ENCODE results near the gene ARID1B.

DNA sequence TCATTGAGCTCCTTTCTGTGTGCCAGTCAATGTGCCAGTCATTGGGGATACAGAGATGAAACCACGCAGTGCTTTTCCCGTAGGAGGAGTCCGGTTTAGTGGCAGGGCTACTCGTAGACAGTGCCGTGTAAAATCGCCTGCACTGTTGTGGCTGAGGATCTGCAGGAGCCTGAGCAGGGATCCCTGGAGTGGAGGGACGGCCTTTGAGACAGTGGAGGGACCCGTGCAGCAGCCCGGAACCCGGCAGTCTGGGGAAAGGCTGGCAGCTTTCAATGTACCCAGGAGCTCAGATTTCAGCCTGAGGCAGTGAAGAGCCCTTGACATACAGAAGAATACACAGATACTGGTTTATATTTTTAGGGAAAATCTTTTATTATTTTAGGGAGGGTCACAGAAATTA is 203.3 kb downstream of the ARID1B start:
- TF ChIP-seq, protein P1, sequence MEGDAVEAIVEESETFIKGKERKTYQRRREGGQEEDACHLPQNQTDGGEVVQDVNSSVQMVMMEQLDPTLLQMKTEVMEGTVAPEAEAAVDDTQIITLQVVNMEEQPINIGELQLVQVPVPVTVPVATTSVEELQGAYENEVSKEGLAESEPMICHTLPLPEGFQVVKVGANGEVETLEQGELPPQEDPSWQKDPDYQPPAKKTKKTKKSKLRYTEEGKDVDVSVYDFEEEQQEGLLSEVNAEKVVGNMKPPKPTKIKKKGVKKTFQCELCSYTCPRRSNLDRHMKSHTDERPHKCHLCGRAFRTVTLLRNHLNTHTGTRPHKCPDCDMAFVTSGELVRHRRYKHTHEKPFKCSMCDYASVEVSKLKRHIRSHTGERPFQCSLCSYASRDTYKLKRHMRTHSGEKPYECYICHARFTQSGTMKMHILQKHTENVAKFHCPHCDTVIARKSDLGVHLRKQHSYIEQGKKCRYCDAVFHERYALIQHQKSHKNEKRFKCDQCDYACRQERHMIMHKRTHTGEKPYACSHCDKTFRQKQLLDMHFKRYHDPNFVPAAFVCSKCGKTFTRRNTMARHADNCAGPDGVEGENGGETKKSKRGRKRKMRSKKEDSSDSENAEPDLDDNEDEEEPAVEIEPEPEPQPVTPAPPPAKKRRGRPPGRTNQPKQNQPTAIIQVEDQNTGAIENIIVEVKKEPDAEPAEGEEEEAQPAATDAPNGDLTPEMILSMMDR (IDR thresholded peaks at IDR 0.05; ENCODE audit: insufficient read depth, low read length, poor library complexity, severe bottlenecking) = no peak
- TF ChIP-seq EZH2phosphoT487 (conservative IDR thresholded peaks at IDR 0.05; ENCODE audit: low read length) = no peak
